ENCODE data around the gene KRT81.

- TF ChIP-seq, protein P1, sequence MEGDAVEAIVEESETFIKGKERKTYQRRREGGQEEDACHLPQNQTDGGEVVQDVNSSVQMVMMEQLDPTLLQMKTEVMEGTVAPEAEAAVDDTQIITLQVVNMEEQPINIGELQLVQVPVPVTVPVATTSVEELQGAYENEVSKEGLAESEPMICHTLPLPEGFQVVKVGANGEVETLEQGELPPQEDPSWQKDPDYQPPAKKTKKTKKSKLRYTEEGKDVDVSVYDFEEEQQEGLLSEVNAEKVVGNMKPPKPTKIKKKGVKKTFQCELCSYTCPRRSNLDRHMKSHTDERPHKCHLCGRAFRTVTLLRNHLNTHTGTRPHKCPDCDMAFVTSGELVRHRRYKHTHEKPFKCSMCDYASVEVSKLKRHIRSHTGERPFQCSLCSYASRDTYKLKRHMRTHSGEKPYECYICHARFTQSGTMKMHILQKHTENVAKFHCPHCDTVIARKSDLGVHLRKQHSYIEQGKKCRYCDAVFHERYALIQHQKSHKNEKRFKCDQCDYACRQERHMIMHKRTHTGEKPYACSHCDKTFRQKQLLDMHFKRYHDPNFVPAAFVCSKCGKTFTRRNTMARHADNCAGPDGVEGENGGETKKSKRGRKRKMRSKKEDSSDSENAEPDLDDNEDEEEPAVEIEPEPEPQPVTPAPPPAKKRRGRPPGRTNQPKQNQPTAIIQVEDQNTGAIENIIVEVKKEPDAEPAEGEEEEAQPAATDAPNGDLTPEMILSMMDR (IDR thresholded peaks at IDR 0.05; ENCODE audit: low read depth, low read length, poor library complexity, severe bottlenecking): no peak
- no peak for TF ChIP-seq EZH2phosphoT487 (IDR thresholded peaks at IDR 0.05; ENCODE audit: borderline replicate concordance, low read length)
These were observed 27.1 kb upstream of the KRT81 start for GRCh38 chr12:52318241-52318990.

Data from DOHH2 (cell line).